Inflammatory macrophage treated with lipopolysaccharide for 4 hours (primary cell): ENCODE measurements around the gene NRP1.

Source experiments
- DNase-seq: peaks from one replicate; pipeline ENCODE4 v3.0.0-alpha.2; 2020

NRP1 gene

DNA sequence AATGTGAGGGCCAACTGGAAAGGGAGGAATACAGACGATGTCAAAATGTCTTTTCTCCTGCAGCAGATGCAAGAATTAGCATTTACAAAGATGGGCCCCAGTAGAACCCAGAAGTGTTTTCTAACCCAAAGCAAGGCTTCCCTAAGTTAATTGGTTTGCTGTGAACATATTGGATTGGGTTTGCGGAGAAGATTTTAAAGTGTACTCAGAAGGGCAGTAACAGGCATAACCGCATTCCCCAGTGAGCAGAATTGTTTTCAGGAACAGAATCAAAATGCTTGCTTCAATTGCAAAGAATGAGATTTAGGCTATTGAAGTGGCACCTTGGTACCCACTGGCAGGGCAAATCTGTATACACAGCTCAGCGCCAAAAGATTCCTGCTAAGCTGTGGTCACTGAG, 78.0 kb downstream of the NRP1 start:
- no peak for DNase-seq

DNA sequence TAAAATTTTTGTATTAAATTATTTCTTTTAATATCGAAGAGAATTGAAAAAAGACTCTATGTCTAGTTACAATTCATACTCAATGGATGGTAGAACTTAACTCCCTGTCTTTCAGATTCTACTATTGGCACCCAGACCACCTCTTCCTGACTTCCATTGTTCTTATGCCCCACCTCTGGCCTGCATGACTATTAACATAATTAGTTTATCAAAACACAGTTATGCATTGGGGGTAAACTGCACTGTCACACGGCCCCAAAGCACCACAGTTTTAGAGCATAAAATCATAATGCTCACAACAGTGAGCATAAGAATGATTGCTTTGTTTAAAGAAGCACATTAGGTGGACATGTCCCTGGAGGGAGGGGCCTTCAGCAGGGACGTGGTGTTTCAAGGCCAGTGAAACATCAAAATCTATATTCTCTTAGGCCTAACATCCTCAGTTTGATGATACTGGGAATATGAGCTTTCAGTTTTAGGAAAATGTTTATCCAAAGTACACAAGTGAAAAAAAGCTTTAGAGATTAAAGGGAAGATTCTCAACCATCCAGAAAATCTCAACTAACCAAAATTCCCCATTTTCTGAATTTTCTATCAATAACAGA, 79.8 kb downstream of the NRP1 start:
- DNase-seq, result no peak

DNA sequence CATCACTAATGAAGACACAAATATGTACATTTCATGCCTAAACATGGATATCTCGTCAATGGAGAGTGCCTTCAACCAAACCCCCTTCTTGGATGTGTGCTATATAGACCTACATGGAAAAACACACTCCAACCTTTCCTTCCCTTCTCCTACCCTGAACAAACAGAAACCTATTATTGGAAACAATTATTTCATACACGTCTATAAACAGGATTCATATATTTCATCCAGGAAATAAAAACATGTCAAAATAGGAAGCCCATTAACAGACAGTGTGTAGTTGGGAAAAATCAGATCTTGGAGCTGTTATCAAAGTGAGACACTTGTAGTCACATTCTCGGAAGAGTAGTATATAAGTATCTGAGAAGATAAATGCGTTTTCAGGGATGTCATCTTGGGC, 81.1 kb downstream of the NRP1 start:
- no peak for DNase-seq

DNA sequence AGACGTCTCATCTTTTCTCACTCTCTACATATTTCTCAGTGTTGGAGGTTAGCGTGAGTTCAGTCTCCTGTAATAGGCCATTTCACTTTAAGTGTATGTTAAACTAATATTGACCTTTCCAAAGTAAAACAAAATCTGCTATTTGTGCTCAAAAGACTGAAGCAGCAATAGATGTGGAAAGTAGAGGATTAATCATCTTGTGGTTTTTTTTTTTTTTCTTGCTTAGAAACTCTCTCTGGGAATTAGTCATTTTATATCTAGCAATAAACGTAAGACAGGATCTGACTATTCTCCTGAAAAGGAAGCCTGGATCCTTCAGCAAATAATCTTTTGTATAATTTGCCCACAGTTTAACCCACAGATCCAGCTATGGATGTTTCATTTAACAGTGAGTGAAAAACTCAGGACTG, 81.7 kb downstream of the NRP1 start:
- peak; percentile 21 for DNase-seq

DNA sequence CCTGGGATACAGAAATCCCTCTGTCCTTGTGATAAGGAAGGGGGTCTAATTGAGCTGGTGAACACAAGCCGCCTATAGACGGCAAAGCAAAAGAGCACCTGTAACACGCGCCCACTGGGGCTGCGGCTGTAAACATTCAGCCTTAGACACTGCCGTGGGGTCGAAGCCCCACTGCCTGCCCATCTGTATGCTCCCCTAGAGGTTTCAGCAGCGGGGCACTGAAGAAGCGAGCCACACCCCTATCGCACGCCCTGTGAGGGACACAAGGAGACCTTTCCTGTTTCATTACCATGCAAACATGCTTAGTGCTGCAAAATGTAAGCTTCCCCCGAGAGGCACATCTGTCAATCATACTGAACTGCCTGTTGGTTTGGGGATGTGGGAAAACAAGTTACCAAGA, 82.1 kb downstream of the NRP1 start:
- DNase-seq, result no peak

DNA sequence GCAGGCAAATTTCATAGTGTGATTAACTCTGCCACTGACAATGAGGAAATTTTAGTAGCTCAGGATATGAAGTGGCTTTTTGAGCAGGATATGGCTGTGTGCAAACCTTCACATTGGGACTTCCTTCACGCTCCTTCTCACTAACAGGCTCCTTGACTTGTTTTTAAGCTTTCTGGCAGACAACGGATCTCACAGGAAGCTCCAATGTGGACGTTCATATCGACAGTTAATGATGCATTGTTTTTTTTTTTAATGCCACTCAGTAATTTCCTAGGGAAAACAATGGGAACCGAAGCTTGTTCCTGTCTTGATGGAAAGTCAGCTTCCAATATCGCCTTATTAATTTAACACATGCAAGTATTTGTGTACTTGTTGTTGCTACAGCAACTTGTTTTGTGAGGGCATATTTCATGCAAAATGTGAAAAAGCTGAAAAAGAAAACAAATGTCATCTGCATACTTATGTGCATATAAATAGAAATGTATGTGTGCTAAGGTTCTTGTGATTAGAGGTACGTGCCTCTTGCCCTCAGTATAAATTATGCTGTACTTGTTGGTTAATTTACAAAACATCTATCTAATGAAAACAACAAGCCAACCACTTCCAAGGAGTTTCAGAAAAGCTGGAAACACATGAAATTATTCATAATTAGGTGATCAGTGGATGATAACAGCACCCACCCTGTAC, 84.7 kb downstream of the NRP1 start:
- DNase-seq, result no peak

DNA sequence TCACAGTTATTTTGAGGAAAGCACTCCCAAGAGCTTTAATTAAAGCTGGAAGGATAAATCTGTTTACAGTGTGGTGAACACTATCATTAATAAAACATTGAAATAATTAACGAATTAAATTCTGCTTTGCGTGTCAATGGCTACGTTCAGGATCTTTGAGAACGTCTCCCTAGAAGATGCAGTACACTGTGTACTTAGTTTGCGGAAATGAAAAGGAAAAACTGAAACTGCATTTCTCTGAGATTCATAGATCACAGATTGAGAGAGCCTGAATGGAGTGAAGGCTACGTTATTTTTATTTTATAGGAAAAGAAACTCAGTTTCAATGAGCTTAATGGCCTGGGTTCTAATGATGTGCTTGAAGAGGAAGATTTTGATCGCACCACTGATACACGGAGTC, 85.3 kb downstream of the NRP1 start:
- no peak for DNase-seq

DNA sequence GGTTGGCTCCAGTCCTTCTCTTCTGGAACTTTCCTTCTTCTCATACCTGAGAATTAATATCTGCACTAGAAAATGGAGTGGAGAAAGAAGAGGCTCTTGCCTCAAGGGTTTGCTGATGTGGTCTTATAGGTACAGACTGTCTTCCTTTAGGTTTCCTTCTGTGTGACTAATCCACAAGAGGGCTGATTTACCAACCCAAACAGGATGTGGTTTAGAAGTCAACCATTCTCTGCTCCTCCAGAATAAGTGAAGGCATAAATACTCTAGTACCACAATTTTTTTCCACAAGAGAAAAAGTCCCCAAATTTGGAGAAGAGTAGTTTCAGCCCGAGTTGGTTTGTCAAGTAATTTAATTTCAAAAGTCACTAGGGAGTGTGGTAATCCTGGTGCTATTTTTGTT, 85.8 kb downstream of the NRP1 start:
- DNase-seq, result peak; percentile 83

DNA sequence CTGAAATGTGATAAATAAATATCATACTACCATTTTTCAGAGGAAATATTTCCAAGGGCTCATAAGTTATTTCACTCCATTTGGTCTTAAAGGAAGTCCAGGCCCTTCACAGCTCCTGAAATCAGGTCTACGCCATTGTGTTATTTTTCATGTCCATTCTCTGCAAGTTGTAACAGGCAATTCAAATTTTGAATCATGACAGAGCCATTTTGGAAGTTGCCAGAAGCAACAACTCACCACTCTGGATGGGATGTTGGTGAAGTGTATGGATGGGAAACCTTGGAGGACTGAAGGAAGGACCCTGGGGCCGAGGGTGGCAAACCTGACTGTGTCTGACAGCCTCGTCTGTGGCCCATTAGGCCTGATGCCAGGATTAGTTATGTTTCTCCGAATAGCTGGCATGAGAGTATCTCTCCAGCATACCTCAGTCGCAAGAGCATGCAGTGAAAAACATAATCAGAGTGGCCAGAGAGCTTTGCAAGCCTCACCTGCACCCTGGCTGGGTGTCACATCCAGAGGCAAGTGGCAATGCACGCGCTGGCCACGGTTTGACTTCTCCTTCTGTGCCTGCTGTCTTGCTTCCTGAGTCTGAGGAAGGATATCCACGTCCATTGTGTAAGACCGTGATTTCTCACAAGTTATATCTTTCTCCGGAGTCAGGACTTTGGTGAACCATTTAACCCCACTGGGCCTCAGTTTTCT, 87.1 kb downstream of the NRP1 start:
- DNase-seq, result peak; percentile 65

DNA sequence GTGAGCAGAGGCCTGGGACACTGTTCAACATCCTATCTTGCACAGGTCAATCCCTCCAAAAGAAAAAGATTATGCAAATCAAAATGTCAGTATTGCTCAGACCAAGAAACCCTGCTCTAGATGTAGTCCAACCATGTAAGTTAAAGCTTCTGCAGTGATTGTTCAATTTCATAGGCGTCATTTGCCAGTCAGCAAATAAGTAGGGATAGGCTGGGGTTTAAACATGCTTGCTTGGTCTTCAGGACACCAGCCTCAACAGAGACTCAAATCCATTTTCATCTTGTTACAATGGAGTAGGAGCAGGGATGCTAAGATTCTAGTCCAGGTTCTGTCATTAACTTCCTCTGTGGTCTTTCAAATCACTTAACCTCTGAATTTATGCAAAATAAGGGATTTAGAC, 89.1 kb downstream of the NRP1 start:
- no peak for DNase-seq

DNA sequence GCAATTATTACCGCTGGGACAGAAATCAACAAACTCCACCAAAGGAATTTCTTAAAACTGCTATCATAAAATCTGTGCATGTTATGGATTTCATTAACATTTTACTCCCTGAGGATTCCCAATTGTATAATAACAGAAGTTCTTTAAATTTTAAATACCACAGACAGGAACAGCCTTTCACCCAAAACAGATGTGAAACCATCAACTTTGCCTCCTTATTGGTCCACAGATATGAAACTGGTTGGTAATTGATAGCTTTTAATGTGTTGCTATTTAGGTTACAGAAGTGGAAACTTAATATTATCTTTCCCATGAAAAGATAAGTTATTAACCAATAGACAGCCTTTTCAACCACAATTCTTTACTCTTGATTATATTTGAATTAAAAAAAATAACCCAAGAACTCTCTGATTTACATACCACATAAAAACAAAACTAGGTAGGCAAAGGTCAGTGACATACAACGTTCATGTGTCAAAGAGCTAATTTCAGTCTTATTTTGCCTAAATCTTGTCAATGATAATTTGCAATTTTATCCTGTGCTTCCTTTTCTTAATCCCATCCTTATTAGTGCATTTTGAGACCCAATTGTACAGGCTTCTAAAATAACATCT, 90.0 kb downstream of the NRP1 start:
- no peak for DNase-seq

DNA sequence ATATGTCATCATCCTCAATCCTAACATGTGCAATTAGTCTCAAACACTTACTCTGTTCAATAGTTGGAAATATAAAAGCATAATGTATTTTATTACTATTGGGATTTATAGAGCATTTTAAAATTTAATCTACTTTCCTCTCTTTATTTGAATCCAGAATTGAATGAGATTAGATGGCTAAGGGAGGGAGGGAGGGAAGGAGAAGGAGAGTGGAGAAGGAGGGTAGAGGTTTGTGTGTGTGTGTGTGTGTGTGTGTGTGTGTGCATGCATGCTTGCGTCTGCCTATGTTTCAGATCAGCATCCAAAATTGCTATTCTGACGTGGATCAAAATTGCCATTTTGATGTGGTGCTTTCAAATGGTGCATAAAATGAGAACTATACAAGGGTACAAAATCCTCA, 90.8 kb downstream of the NRP1 start:
- no peak for DNase-seq

DNA sequence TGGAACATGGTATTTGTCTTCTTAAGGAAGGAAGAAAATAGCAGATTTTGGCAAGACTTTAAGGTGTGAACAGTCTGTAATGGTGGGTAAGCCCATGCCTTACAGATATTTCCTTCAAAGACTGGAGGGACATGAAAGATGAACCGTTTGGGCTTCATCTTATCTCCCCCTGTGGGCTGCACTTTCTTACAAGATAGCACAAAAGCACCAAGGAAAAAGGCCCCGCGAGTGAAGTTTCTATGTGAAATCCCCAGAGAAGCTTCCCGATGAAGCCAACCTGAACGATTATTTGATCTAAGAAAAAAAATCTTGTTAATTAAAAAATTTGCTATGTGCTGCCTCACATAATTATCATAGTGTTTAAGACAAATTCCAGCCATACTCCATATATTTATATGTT, 91.5 kb downstream of the NRP1 start:
- DNase-seq, result no peak

DNA sequence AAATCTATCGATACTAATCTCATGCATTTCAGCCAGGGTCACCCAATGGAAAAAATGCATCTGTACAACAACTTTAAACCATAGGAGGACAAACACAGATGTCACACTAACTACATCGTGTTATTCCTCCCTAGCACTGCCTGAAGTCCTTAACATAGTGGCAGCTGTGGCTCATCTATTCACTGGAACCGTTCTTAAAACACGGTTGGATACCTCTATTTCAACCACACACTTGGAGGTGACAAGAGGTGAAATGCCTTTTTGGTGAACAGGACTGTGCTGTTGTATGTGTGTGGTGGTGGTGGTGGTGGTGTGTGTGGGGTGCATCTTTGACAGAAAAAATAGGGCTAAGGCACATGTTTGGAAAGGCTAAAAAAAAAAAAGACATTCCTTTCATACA, 93.1 kb downstream of the NRP1 start:
- DNase-seq, result no peak

DNA sequence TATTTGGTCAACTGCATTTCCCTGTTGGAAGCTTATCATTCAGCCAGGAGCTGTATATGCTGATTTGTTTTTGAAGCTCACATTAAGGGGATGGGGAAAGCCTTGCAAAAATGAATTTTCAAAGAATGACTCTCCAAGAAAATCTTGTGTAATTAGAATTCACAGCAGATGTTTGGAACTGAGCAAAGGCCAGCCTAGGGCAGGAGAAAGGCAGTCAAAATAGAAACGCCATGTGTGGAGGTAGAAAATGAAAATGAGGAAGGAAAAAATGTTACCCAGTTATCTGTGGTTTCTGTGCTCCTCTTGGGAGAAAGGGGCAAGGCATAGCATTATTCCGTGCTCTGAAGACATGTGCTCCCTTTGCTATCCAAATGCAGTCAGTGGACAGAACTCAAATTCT, 93.5 kb downstream of the NRP1 start:
- no peak for DNase-seq

DNA sequence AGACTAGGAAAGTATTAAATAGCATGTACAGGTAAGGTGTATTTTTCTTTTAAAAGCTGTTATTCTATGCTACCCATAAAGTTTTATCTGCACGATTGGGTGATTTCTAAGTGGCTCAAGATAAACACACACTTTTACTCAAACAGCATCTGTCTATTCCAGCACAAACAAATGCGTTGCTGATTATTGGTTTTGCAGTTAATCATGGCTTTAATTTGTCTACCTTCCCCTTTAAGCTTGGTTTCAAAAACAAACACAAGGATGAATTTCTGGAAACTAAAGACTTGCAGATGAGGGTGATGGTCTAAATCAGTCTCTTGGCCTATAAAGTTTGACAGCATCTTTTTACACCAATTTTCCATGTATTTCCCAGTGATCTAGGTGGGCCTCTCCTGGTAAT, 94.2 kb downstream of the NRP1 start:
- DNase-seq, result no peak

DNA sequence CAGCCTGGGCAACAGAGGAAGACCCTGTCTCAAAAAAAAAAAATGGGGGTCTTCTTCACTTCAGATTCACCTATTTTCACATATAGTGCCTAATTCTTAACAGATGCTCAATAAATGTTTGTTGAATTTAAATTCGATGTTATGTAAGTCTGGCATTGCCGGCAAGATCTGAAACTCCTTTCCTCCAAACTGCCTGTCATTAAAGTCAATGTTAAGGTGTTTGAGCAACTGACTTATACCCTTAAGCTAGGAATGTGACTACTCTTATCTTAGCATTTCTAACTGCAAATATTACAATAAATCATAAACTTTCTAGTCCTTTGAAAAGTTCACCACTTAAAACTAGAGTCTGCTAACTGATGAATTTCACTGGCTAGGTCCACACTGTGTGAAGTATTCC, 95.2 kb downstream of the NRP1 start:
- DNase-seq, result no peak

DNA sequence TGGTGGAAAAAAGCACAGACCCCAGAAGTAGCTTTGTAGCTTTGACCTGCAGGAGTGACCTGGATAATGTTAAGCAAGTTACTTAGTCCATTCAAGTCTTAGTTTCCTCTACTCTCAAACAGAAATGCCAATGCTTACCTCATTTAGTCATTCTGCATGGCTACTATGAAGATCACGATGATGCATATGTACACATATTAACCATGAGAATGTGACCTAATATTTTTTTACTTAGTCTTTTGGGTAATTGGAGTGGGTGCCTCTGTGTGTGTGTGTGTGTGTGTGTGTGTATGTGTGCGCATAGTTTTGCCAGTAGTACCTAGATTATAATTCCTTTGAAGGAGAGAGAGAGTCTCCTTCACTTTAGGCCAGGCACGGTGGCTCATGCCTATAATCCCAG, 95.8 kb downstream of the NRP1 start:
- no peak for DNase-seq

DNA sequence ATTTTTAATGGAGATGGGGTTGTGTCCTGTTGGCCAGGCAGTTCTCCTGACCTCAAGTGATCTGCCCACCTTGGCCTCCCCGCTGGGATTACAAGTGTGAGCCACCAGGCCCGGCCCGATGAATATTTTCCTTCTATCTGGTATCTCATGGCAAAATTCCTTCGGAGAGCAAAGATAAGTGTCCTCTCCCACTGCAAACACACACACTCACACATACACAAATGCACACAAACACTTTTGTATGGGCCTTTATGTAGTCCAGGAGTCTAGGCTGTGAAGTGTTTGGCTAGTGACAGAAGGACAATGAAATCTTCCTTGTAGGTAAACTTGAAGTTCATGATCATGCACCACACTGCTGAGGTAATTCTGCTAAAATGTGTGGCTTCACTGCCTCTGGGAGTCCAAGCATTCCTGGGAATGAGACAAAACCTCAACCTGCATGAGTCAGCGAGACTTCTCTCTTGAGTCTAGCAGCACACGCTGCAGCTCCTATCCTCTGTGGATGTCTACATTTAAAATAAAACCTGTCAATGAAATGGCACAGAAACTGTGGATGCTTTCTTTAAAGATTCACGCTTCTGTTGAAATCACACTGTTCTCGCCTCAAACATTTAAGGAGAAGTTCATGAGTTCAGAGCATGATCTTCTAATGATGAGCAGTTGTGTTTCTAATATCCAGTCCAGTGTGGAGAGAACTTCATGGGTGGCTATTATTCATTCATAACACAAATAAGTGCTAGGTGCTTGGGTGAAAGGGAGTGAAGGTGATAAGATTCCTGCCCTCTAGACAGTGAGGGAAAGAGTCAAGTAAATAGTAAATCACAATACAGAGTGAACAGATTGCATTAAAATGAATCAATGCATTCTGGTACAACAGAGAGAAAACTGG, 96.5 kb downstream of the NRP1 start:
- DNase-seq, result no peak

DNA sequence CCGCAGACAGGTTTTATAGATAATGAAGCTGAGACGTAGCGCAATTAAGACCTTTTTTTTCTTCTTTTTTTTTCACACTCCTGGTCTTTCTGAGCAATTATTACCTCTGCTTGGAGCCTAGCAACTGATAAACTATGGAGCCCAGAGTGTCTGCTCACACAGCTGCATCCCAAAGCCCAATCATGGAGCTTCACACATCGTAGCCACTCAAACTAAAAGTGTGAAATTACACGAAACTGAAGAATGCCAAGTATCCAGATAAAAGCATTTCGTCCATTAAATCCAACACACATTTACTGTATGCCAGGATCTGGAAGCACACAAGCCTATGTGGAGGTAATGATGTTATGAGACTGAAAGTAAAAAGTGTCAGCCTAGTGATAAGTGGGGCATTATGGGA, 97.6 kb downstream of the NRP1 start:
- DNase-seq, result no peak

DNA sequence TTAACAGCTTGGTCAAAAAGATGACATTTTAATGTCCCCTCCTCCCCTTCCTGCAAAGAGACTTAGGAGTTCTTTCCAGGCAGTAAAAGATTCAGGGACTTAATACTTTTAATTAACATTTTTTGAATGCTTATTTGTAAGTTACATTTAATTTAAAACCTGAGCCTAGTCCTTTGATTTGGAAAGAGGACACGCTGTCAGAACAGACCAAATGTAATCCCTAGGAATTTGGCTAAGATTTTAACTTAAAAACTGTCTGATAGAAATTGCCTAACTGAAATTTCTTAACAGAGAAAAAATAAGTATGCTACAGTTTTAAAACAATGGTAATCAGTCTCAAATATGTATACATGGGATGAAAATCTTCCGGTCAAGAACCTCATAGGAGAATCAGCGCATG, 98.5 kb downstream of the NRP1 start:
- no peak for DNase-seq

DNA sequence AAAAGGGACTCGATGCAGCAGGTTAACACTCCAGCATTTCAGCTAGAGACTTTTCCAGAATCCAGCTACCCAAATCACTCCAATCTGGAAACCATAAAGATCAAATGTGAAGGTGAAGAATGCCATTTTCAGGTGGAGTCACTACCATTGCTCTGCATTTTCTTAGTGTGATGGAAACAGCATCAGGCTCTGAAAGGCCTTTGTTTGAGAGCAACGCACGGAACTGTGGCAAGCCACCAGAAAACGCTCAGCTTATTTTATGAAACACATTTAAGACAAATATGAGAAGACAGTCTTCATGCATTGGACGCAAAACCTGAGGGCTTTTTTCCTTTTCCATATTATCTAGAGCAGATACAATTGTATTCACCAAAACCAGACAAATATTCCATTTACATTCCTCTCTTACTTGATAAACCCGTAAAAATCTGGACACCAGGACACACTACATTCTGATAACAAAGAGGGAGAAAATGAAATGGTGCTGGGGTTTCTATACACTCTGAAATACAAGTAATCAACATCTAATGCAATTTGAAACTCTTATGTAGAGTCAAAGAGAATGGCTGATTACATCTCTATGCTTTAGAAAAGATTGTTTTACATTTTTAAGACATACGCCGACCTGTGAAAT, 99.1 kb downstream of the NRP1 start:
- DNase-seq, result no peak

DNA sequence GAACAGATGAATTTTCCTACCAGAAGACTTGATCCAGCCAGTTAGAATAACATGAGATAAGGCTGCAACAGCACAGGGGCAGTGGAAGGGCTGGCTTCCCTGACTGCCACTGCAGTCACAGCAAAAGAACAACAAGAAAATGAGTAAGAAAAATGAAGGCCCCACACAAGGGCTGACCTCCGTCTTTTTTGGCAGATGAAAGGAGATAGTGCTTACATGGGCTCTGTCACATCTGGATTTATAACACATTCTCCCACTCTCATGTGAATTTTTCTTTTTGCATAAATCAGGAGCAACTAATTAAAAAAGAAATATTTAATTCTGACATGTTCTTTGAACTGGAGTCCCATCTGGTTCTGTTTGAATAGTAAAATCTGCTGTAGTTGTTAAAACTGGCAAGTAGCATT, 99.6 kb downstream of the NRP1 start:
- DNase-seq, result no peak
